PFSK-1 (cell line): ENCODE data around the gene PTPRN2.

ENCODE experiments used
- FOXP2 ChIP-seq: optimal IDR thresholded peaks from 2 replicates; pipeline ENCODE3; 2011; ENCODE audit warnings: borderline replicate concordance, control low read depth, inconsistent platforms; ENCODE audit not compliant: insufficient read depth; ENCODE audit errors: extremely low read length, extremely low read depth
- POLR2AphosphoS5 ChIP-seq: IDR thresholded peaks from 2 replicates; pipeline ENCODE4 v1.6.1; 2012; ENCODE audit warnings: low read depth, mild to moderate bottlenecking, control low read depth, low read length, moderate library complexity
- REST ChIP-seq, 2 experiments: IDR thresholded peaks; 2 replicates each; pipeline versions ENCODE4 v1.6.1 to v1.8.0; 2011 to 2012; ENCODE audit warnings: low read depth in 2 of 2, low read length in 2 of 2, control low read depth in 1 of 2, inconsistent platforms in 1 of 2, mild to moderate bottlenecking in 1 of 2, moderate library complexity in 1 of 2; ENCODE audit not compliant: insufficient read depth in 1 of 2
- SIN3A ChIP-seq: IDR thresholded peaks from 2 replicates; pipeline ENCODE4 v1.6.1; 2012; ENCODE audit warnings: mild to moderate bottlenecking, low read length, moderate library complexity, borderline replicate concordance; ENCODE audit not compliant: insufficient read depth
- TAF1 ChIP-seq: IDR thresholded peaks from 2 replicates; pipeline ENCODE4 v1.6.1; 2012; ENCODE audit warnings: low read length, control low read depth, borderline replicate concordance; ENCODE audit not compliant: insufficient read depth

- TF ChIP-seq TAF1 (no peak), REST (IDR thresholded peaks at IDR 0.05; ENCODE audit: insufficient read depth in 1 of 2, low read depth in 2 of 2, low read length in 2 of 2) (no peak), POLR2AphosphoS5 (no peak), SIN3A (no peak), FOXP2 (no peak)
Observed at GRCh38 chr7:157522954-157523353, 1064.7 kb downstream of the PTPRN2 start.
